T-cell (primary cell): ENCODE measurements around the gene SPINK4. TPM values are rescaled to one million over a fixed set of nuclear protein-coding genes. Genes with fewer than 3 reads are reported as not detected.

Experiments used
- ATAC-seq, 4 experiments: fragments of 200-7000 bp in 3 of 4; fragments of 150-1000 bp in 1 of 4; cut with Tn5 transposase; replicated peaks in 1 of 4; 1 replicate in 3 of 4; 2 replicates in 1 of 4; pipeline ENCODE4 v1.10.0; 2021; ENCODE audit warnings: moderate library complexity in 3 of 4, mild to moderate bottlenecking in 2 of 4, moderate number of reproducible peaks in 1 of 4
- CTCF ChIA-PET, 2 donors: fragments of 300-600 bp; sonication (Branson Sonifier 250); formaldehyde crosslinking; loops; one replicate each; lab custom pipeline; 2022; ENCODE audit warnings: antibody characterized with exemption in 2 of 2; lab: Charles Lee
- POLR2A ChIA-PET, 2 donors: fragments of 300-600 bp; sonication (Branson Sonifier 250); formaldehyde crosslinking; loops; one replicate each; lab custom pipeline; 2022; ENCODE audit warnings: antibody characterized with exemption in 2 of 2; lab: Charles Lee
- DNase-seq, 35 experiments: peaks; one replicate each; pipeline versions ENCODE4 v3.0.0 to v3.0.0-alpha.2; 2013 to 2023
- H3K27ac ChIP-seq: one replicate; pipeline ENCODE4 v1.5.1; 2013; ENCODE audit warnings: low read length
- H3K27me3 ChIP-seq, 2 experiments: replicated peaks in 1 of 2; 1 replicate in 1 of 2; 2 replicates in 1 of 2; pipeline versions ENCODE4 v1.6.1 to v1.7.0; 2013; ENCODE audit warnings: low read length in 1 of 2, mixed read lengths in 1 of 2; ENCODE audit not compliant: control insufficient read depth in 2 of 2, insufficient read depth in 2 of 2; ENCODE audit errors: extremely low read depth in 1 of 2
- H3K36me3 ChIP-seq, 2 donors: 1 replicate in 1 of 2; 2 replicates in 1 of 2; pipeline versions ENCODE4 v1.6.1 to v1.7.0; 2013; ENCODE audit warnings: low read length in 1 of 2; ENCODE audit not compliant: control insufficient read depth in 2 of 2, insufficient read depth in 1 of 2; ENCODE audit errors: extremely low read depth in 1 of 2
- H3K4me1 ChIP-seq, 2 experiments: 1 replicate in 1 of 2; 2 replicates in 1 of 2; pipeline versions ENCODE4 v1.6.1 to v1.7.0; 2013; ENCODE audit warnings: low read length in 2 of 2, mixed read lengths in 1 of 2; ENCODE audit not compliant: insufficient read depth in 2 of 2, control insufficient read depth in 1 of 2; ENCODE audit errors: extremely low read depth in 1 of 2
- H3K4me3 ChIP-seq, 2 donors: 1 replicate in 1 of 2; 2 replicates in 1 of 2; pipeline versions ENCODE4 v1.5.1 to v1.7.0; 2013; ENCODE audit warnings: mild to moderate bottlenecking in 2 of 2, low read length in 1 of 2, moderate library complexity in 1 of 2; ENCODE audit not compliant: control insufficient read depth in 1 of 2; ENCODE audit errors: extremely low read depth in 1 of 2
- H3K9me3 ChIP-seq: 2 replicates; pipeline ENCODE4 v1.7.0; 2013
- H3K27ac Mint-ChIP-seq, 2 donors: one replicate each; pipeline ENCODE4 v1.8.0; 2020 to 2021; ENCODE audit warnings: mild to moderate bottlenecking in 2 of 2, mixed read lengths in 2 of 2
- H3K27me3 Mint-ChIP-seq, 2 donors: one replicate each; pipeline ENCODE4 v1.8.0; 2021 to 2022; ENCODE audit warnings: mixed read lengths in 2 of 2
- H3K36me3 Mint-ChIP-seq: one replicate; pipeline ENCODE4 v1.8.0; 2021; ENCODE audit warnings: mixed read lengths
- H3K4me1 Mint-ChIP-seq, 3 donors: one replicate each; pipeline ENCODE4 v1.8.0; 2020 to 2022; ENCODE audit warnings: mixed read lengths in 3 of 3, mild to moderate bottlenecking in 1 of 3
- H3K4me3 Mint-ChIP-seq, 3 donors: one replicate each; pipeline ENCODE4 v1.8.0; 2020 to 2022; ENCODE audit warnings: mild to moderate bottlenecking in 3 of 3, mixed read lengths in 3 of 3, moderate library complexity in 3 of 3
- H3K9me3 Mint-ChIP-seq, 3 donors: one replicate each; pipeline ENCODE4 v1.8.0; 2020 to 2022; ENCODE audit warnings: mixed read lengths in 3 of 3
- WGBS: methylation state at CpG from one replicate; pipeline ENCODE4 v1.1.5; 2013; ENCODE audit warnings: missing lambda C conversion rate; ENCODE audit not compliant: insufficient coverage; 5-methylcytosine and 5-hydroxymethylcytosine counted together
- total RNA-seq, 35 experiments: library from RNA in 6 of 35; stranded (reverse) in 6 of 35; fragments of 120-200 nt in 1 of 35; gene quantifications; one replicate each; pipeline versions ENCODE4 v1.2.1 to v1.2.4 and lab custom pipeline; 2013 to 2026

The SPINK4 gene
- total RNA-seq, 5 donors from 2014 or later (not counting 1 experiment from before 2014, with no cell fraction given): not detected

DNA sequence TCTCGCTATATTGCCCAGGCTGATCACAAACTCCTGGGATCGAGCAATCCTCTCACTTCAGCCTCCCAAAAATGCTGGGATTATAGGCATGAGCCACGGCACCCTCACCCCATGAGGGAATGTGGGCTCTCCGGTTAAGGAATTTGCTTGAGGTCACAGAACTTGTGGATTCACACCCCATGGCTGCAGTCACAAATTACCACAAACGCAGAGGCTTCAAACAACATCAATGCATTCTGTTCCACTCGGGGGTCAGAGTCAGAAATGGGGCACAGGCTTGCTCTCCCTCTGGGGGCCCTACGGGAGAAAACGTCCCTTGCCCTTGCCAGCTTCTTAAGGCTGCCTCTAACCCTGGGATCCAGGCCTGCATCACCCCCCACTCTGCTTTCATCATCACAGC is 12.2 kb upstream of the SPINK4 start:
- ChIA-PET POLR2A (interaction anchor here in 1 of 2 donors (0.5 kb wide), 1 partner anchor 177 kb away, joined by 3 read pairs; no protein-coding TSS in a partner anchor), CTCF (interaction anchor here (0.7 to 2.3 kb wide), 3 partner anchors 52 to 147 kb away, joined by 3 to 11 read pairs (median 3); no protein-coding TSS in a partner anchor)

DNA sequence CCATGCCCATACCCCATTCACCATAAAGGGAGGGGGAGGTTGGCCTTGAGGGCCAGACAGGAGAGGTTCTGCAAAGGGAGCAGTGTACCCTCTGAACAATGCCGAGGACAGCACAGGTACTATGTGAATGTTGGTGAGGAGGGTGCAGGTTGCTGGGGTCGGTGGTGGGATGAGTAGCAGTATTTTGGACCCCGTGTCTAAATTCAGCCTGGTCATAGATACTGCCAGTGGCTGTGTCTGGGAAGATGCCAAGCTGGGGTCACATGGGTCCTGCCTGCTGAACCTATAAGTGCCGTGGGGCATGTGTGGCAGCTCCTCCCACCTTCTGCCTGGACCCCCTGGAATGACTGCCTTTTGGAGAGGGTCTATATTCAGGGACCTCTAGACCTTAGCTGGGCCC is 11.4 kb upstream of the SPINK4 start:
- no peak for ATAC-seq
- 90% methylated on average over 3 of the region's 4 CpGs for WGBS
- ChIA-PET CTCF (no interaction called here), POLR2A (no interaction called here)
- Histone ChIP-seq H3K4me3 (no peak overlapping the region), H3K36me3 (no peaks in the 10 kb centered on the region), H3K9me3 (no peaks in the 10 kb centered on the region), H3K27ac (no peak overlapping the region), H3K27me3 (peaks cover 0 to 4% of the 10 kb centered on the region in 2 experiments), H3K4me1 (peaks cover 0 to 5% of the 10 kb centered on the region in 2 experiments)
- no peak overlapping the region for H3K27ac Mint-ChIP-seq
- no peaks in the 10 kb centered on the region for H3K36me3 Mint-ChIP-seq
- DNase-seq: no peak
- H3K4me1 Mint-ChIP-seq: peaks cover 9 to 11% (median 11%) of the 10 kb centered on the region in 3 donors
- H3K9me3 Mint-ChIP-seq: no peaks in the 10 kb centered on the region
- H3K27me3 Mint-ChIP-seq: no peaks in the 10 kb centered on the region
- H3K4me3 Mint-ChIP-seq: no peak overlapping the region

More for the DNA sequence above, 12.2 kb upstream of the SPINK4 start:
- no peak overlapping the region for H3K27ac ChIP-seq
- Mint-ChIP-seq H3K27ac (no peak overlapping the region), H3K4me3 (no peak overlapping the region), H3K36me3 (no peaks in the 10 kb centered on the region), H3K4me1 (peaks cover 9 to 11% (median 11%) of the 10 kb centered on the region in 3 donors), H3K27me3 (peaks cover 0 to 2% of the 10 kb centered on the region in 2 donors), H3K9me3 (no peaks in the 10 kb centered on the region)
- ATAC-seq (no peak), DNase-seq (no peak)
- no peak overlapping the region for H3K4me3 ChIP-seq
- peaks cover 0 to 5% of the 10 kb centered on the region in 2 experiments for H3K4me1 ChIP-seq
- H3K9me3 ChIP-seq: no peaks in the 10 kb centered on the region
- H3K36me3 ChIP-seq: no peaks in the 10 kb centered on the region
- WGBS: 74% methylated on average over 6 of the region's 8 CpGs
- peaks cover 0 to 2% of the 10 kb centered on the region in 2 experiments for H3K27me3 ChIP-seq

DNA sequence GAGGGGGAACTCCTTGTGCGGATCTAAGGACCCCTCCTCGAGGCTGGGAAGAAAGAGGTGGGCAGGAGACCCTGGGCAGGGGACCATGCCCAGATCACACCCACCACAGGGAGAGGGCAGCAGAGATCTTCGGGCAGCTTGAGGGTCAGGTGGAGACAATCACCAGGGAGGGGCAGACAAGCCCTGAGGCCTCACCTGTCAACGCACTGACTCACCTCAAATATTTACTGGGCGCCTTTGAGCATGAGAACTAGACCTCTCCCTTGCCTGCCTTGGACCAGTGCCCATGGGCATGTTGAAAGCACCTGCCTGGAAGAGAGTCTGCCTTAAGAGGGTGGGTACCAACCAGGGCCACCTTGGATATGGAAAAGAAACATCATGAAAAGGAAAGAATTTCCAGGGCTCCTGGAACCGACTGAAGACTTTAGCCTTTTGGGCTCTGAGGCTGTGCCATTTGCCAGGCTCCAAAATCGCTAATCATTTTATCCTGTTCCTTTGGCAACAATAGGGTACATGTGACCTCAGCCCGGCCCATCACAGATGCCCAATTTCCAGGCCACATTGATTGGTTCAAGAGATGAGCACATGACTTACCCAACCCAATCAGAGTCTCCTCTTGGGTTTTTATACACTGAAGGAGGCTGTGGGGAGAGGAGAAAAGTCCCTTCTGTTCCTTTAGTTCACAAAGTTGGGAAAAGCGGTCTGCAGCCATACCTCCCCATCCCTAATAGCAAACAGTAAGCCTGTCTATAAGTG is 10.4 kb upstream of the SPINK4 start:
- H3K27me3 ChIP-seq: peaks cover 0 to 9% of the 10 kb centered on the region in 2 experiments
- no peaks in the 10 kb centered on the region for H3K27me3 Mint-ChIP-seq
- POLR2A ChIA-PET: no interaction called here
- H3K36me3 ChIP-seq: no peaks in the 10 kb centered on the region
- no peak overlapping the region for H3K27ac Mint-ChIP-seq
- peaks cover 9 to 12% (median 11%) of the 10 kb centered on the region in 3 donors for H3K4me1 Mint-ChIP-seq
- H3K4me3 Mint-ChIP-seq: no peak overlapping the region
- H3K4me3 ChIP-seq: no peak overlapping the region
- DNase-seq (no peak), ATAC-seq (no peak)
- H3K9me3 Mint-ChIP-seq: no peaks in the 10 kb centered on the region
- H3K27ac ChIP-seq: no peak overlapping the region
- CTCF ChIA-PET: no interaction called here
- peaks cover 0 to 5% of the 10 kb centered on the region in 2 experiments for H3K4me1 ChIP-seq
- H3K9me3 ChIP-seq: no peaks in the 10 kb centered on the region
- 88% methylated on average over 3 of the region's 9 CpGs for WGBS
- H3K36me3 Mint-ChIP-seq: no peaks in the 10 kb centered on the region

DNA sequence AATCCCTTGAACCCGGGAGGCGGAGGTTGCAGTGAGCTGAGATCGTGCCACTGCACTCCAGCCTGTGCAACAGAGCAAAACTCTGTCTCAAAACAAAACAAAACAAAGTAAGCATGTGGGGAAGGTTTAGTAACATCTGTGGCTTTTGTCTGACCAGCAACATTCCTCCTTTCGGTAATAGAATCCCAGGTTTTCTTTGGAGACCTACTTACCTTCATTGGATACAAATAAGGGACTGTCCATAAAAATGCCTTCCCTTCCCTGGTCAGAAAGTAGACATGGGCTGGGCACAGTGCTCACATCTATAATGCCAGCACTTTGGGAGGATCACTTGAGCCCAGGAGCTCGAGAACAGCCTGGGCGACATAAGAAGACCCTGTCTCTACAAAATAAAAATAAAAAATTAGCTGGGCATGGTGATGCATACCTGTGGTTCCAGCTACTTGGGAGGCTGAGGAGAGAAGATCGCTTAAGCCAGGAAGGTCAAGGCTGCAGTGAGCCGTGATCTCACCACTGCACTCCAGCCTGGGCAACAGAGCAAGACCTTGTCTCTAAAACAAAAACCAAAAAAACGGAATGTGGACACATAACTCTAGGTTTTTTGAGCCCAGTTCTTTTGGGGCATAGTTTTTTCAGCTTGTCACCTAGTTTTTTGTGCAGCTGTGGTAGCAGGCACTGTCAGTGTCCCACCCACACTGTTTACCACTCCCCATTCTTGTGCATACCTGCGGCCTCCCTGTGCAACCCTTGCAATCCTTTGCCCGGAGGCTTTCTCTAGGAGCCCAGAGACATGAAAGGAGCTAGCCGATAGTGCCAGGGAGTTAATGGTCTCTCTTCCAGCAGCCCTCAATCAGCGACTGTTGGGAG is 9.0 kb upstream of the SPINK4 start:
- Histone ChIP-seq H3K4me1 (no peaks in the 10 kb centered on the region), H3K27me3 (peaks cover 0 to 11% of the 10 kb centered on the region in 2 experiments), H3K9me3 (no peaks in the 10 kb centered on the region), H3K4me3 (no peak overlapping the region), H3K36me3 (no peaks in the 10 kb centered on the region), H3K27ac (no peak overlapping the region)
- Mint-ChIP-seq H3K36me3 (no peaks in the 10 kb centered on the region), H3K27ac (no peak overlapping the region), H3K4me3 (no peak overlapping the region), H3K4me1 (peaks cover under 1 to 4% (median 2%) of the 10 kb centered on the region in 3 donors), H3K27me3 (peaks cover 0 to 4% of the 10 kb centered on the region in 2 donors), H3K9me3 (no peaks in the 10 kb centered on the region)
- POLR2A ChIA-PET: interaction anchor here in 1 of 2 donors (0.6 kb wide), 1 partner anchor 678 kb away, joined by 5 read pairs; no protein-coding TSS in a partner anchor
- WGBS: 85% methylated on average over 5 of the region's 13 CpGs
- DNase-seq (no peak), ATAC-seq (no peak)
- CTCF ChIA-PET: no interaction called here

DNA sequence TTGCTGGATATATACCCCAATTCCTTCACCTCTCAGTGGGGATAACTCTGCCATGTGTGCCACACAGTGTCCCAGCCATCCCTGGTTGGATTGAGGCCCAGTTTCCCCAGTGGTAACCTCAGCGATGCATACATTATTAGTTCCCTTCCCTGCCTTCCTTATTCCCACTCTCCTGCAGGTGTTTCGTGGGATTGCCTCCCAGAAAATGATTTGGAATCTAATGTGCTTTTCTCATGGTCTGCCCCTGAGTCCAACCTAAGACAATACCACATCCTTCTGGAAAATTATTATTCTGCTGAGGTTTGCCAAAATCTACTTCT is 8.4 kb upstream of the SPINK4 start:
- no peak for ATAC-seq
- Mint-ChIP-seq H3K36me3 (no peaks in the 10 kb centered on the region), H3K4me3 (no peak overlapping the region), H3K9me3 (no peaks in the 10 kb centered on the region), H3K4me1 (peaks cover 0 to 4% (median 0%) of the 10 kb centered on the region in 3 donors), H3K27ac (no peak overlapping the region), H3K27me3 (peaks cover 0 to 6% of the 10 kb centered on the region in 2 donors)
- H3K4me3 ChIP-seq: no peak overlapping the region
- 71% methylated on average over 1 of the region's 2 CpGs for WGBS
- ChIA-PET CTCF (no interaction called here), POLR2A (no interaction called here)
- peaks cover 0 to 16% of the 10 kb centered on the region in 2 experiments for H3K27me3 ChIP-seq
- no peaks in the 10 kb centered on the region for H3K36me3 ChIP-seq
- H3K27ac ChIP-seq: no peak overlapping the region
- no peaks in the 10 kb centered on the region for H3K9me3 ChIP-seq
- H3K4me1 ChIP-seq: no peaks in the 10 kb centered on the region
- DNase-seq: no peak

DNA sequence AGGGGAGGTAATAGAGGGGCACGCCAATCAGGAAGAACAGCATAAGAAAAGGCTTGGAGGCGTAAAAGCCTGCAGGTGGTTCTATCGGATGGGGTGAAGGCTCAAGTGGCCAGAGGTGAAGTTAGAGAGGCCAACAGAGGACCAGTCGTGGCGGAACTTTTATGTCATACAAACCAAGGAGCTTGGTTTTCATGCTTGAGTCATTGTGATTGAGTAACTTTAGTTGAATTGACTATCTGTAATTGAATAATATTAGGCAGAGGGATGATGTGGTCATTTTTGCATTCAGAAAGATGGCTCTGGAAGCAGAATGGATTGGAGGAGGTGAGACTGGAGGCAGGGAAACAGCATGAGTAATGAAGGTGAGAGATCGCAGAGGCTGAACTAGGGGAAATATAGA is 7.2 kb upstream of the SPINK4 start:
- ChIA-PET POLR2A (no interaction called here), CTCF (interaction anchor here in 1 of 2 donors (0.5 kb wide), 1 partner anchor 179 kb away, joined by 3 read pairs; no protein-coding TSS in a partner anchor)
- Histone ChIP-seq H3K4me3 (no peak overlapping the region), H3K27ac (no peak overlapping the region), H3K9me3 (no peaks in the 10 kb centered on the region), H3K36me3 (no peaks in the 10 kb centered on the region), H3K4me1 (no peaks in the 10 kb centered on the region), H3K27me3 (peaks cover 0 to 16% of the 10 kb centered on the region in 2 experiments)
- peaks cover 0 to 2% (median 0%) of the 10 kb centered on the region in 3 donors for H3K4me1 Mint-ChIP-seq
- no peak overlapping the region for H3K4me3 Mint-ChIP-seq
- peaks cover 0 to 6% of the 10 kb centered on the region in 2 donors for H3K27me3 Mint-ChIP-seq
- ATAC-seq (no peak), DNase-seq (no peak)
- H3K36me3 Mint-ChIP-seq: no peaks in the 10 kb centered on the region
- 97% methylated on average over 5 of the region's 6 CpGs for WGBS
- no peaks in the 10 kb centered on the region for H3K9me3 Mint-ChIP-seq
- H3K27ac Mint-ChIP-seq: no peak overlapping the region
